ENCODE data around the gene PTGFR.

PTGFR gene

GRCh38 chr1:78490861-78491450, at the start of gene PTGFR:
TSS of gene PTGFR (plus strand) at chr1:78490974. CDS start at chr1:78492744, 1,770 bp downstream.
- DNase-seq = no peak

GRCh38 chr1:78441921-78442320, 48.9 kb upstream of the PTGFR start:
- no peak for DNase-seq

GRCh38 chr1:78447086-78447485, 43.7 kb upstream of the PTGFR start:
- no peak for DNase-seq

- no peak for DNase-seq
Observed at GRCh38 chr1:78464449-78464891, 26.3 kb upstream of the PTGFR start.

GRCh38 chr1:78465143-78465542, 25.6 kb upstream of the PTGFR start:
- DNase-seq = no peak

GRCh38 chr1:78468521-78468920, 22.3 kb upstream of the PTGFR start:
- no peak for DNase-seq

- DNase-seq = no peak
Observed at GRCh38 chr1:78469576-78469975, 21.2 kb upstream of the PTGFR start.

- no peak for DNase-seq
Observed at GRCh38 chr1:78471890-78472620, 18.7 kb upstream of the PTGFR start.

- DNase-seq = no peak
Observed at GRCh38 chr1:78472851-78473496, 17.8 kb upstream of the PTGFR start.

GRCh38 chr1:78474092-78474491, 16.7 kb upstream of the PTGFR start:
- DNase-seq = no peak

- DNase-seq = no peak
Observed at GRCh38 chr1:78475888-78476610, 14.7 kb upstream of the PTGFR start.

- DNase-seq = no peak
Observed at GRCh38 chr1:78483903-78484302, 6.9 kb upstream of the PTGFR start.

GRCh38 chr1:78491451-78492071, 787 bp downstream of the PTGFR start:
- DNase-seq = no peak

GRCh38 chr1:78492386-78492950, 1.7 kb downstream of the PTGFR start:
- no peak for DNase-seq

GRCh38 chr1:78493451-78493850, 2.7 kb downstream of the PTGFR start:
- DNase-seq = no peak

- no peak for DNase-seq
Observed at GRCh38 chr1:78497201-78497600, 6.4 kb downstream of the PTGFR start.

- no peak for DNase-seq
Observed at GRCh38 chr1:78500529-78500928, 9.8 kb downstream of the PTGFR start.

GRCh38 chr1:78501203-78501602, 10.4 kb downstream of the PTGFR start:
- DNase-seq = no peak

GRCh38 chr1:78511334-78511733, 20.6 kb downstream of the PTGFR start:
- DNase-seq = no peak

- no peak for DNase-seq
Observed at GRCh38 chr1:78516716-78517115, 25.9 kb downstream of the PTGFR start.

GRCh38 chr1:78519446-78519845, 28.7 kb downstream of the PTGFR start:
- DNase-seq = no peak

GRCh38 chr1:78520216-78520615, 29.4 kb downstream of the PTGFR start:
- no peak for DNase-seq

GRCh38 chr1:78520843-78521242, 30.1 kb downstream of the PTGFR start:
- no peak for DNase-seq
